Stimulated activated naive CD4-positive, alpha-beta T cell (primary cell): ENCODE data around the gene DUSP6.

ENCODE experiments used
- DNase-seq, 6 experiments: peaks; one replicate each; lab custom pipeline; 2025; lab: John Stamatoyannopoulos, UW

The DUSP6 gene, protein sequence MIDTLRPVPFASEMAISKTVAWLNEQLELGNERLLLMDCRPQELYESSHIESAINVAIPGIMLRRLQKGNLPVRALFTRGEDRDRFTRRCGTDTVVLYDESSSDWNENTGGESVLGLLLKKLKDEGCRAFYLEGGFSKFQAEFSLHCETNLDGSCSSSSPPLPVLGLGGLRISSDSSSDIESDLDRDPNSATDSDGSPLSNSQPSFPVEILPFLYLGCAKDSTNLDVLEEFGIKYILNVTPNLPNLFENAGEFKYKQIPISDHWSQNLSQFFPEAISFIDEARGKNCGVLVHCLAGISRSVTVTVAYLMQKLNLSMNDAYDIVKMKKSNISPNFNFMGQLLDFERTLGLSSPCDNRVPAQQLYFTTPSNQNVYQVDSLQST

DNA sequence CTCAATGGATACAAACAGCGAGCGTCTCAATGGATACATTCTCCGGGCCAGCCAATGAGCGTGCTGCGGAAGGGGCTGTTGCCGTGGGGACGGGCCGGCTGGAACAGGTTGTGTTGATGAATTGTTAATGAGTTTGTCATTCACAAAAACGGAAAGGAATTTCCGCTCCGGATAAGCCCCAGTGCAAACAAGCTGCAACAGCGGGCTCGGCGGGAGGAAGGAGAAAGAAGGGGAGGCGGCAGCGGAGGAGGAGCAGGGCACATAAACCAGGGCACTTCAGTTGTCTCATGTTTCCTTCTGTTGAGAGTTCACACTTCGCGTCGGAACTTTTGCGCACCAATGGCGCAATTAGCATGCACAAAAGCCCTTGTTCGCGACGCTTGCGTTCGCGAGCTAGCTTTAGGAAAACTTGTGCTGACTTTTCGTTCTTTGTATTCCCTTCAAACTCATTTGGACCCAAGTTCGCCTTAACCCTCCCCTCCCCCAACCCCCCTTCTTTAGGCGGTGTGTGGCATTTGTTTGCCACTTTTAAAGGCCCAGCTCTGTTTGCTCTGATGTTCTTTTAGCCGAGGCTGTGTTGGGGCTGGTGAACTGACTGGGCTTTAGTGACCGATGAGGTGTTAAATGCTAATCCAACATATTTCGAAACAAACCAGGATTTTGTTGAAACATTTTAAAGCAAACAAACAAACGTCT is at the start of gene DUSP6:
Gene DUSP6 (minus strand): TSS at position 10 of the 696 bp plus-strand sequence. CDS start 462 bp downstream, outside the sequence.
- DNase-seq, result peak; percentile 54 to 88 (median 76)

DNA sequence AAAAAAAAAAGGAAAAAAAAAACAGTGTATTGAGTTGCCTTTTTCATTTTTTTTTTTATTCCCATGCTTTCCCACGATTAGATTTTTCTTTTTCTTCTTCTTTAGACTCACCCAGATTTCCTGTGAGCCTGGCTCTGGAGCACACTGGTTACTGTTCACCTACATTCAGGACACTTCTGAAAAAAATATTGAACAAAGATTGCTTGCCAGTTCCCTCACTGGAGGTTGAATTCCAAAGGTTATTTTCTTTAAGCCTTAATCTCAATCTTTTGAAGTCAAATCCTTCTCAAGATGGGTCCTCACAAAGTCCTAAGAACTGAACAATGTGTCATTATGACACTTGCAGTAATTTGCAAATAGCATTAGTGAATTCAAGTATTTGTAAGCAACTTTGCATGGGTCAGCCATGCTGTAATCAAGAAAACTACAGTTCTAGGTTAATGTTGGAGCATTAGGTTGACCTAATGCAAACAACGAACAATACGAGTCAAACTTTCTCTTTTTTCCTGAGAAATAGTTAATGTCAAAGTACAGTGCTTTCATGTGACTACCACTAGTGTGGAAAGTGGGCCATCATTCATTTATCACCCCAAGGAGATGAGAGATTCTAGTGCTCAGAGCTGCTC is 49.2 kb upstream of the DUSP6 start:
- DNase-seq, result no peak

DNA sequence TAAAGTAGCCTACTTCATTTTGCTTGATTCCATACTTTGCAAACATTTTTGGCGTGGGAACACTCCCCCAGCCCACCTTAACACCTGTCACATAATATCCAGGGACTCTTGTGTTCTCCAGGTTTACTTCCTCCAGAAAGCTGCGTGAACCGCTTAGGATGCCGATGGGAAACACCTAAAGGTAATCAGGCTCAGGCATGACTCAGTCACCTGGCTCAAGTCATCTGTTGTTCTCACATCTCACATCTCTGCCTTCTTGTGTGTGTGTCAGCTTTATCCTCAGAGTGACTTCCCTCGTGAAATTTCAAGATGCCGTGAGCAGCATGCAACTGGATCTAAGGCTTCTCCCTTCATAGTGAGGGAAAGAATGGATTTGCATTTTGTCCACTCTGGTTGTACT is 48.1 kb upstream of the DUSP6 start:
- no peak for DNase-seq

GRCh38 chr12:89395712-89396111 is 43.4 kb upstream of the DUSP6 start:
- no peak for DNase-seq

DNA sequence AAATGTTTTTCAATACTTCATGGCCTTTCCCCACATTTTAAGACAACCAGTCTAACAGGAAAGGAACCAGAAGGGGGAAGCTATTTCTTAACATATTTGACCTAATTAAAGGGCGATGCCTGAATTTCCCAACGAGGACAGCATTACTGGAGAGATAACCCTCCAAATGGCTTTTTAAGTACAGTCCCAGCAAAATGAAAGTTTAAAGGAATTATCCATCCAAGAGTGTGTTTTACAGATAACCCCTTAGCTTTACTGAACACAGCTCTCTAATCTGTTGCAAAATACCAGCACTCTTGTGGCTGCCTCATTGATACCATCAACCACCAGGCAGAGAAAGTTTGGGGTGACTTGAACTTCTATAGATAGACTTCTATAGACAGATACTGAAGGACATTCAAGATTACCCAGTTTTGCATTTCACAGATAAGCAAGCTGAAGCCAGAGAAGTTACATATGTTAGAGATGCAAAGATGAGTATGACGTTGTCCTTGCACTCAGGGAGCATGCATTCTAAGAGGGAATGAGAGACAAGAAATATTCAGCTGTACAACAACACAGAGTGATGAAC is 41.3 kb upstream of the DUSP6 start:
- DNase-seq, result no peak

DNA sequence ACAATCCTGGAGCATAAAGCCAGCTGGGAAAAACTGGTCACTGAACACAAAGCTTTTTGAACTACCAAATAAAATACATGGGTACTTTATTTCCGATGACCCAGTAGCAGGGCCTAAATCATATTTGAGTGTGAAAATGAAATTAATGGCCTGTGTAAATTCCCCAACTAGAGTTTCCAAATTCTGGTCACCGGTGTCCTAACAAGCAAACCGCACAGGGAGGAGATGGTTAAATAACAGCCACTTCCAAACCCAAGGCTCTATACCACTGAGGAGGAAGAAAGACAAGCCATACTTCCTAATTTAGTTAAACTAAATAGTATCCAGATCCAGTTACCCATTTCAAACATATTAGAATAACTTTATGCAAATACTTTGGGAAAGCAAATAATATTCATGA is 40.1 kb upstream of the DUSP6 start:
- DNase-seq, result no peak

- DNase-seq, result no peak
These were observed 39.5 kb upstream of the DUSP6 start for GRCh38 chr12:89391726-89392336.

- DNase-seq, result no peak
These were observed 38.7 kb upstream of the DUSP6 start for GRCh38 chr12:89390802-89391673.

DNA sequence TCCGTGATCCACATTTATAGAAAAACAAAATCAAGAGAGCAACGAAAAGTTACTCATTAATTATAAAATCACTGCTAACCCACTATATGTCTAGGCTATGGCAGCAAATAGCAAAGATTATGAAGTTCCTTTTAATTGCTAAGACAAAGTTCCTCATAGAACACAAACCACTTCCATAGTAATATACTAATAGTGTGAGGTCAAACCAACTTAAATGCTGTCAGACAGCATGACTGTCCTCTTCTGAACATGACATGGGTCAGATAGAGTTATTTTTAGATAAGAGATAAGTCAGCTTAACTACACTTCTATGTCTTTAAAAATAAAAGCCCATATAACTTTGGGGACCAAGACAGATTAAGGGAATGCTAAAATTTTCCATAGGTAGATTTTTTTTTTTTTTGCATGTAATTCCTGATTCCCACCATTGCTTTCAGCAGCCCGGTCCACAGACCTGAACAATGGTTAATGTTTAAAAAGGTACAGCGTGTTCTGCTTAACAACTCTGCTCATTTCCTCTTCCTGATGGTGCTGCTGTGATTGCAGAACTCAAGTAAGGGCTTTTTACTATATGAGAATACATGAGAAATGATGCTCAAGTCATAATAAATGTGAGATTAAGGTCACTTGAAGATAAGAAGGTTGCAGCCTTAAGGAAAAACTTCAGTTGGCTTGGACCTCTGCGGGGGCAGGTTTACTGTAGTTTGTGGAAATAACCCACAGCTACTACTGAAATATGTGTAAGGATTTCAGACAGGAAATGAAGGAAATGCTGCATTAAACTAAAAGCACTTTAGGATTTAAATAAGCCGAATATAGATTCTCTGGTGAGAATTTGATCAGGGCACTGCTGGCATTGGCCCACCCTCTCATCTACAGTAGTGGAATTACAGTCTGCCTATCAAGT is 37.7 kb upstream of the DUSP6 start:
- DNase-seq, result peak in 1 of 6 experiments; percentile 15

- DNase-seq, result no peak
These were observed 33.8 kb upstream of the DUSP6 start for GRCh38 chr12:89386138-89386537.

- no peak for DNase-seq
These were observed 32.5 kb upstream of the DUSP6 start for GRCh38 chr12:89384807-89385206.

GRCh38 chr12:89384050-89384758 is 31.9 kb upstream of the DUSP6 start:
- no peak for DNase-seq

DNA sequence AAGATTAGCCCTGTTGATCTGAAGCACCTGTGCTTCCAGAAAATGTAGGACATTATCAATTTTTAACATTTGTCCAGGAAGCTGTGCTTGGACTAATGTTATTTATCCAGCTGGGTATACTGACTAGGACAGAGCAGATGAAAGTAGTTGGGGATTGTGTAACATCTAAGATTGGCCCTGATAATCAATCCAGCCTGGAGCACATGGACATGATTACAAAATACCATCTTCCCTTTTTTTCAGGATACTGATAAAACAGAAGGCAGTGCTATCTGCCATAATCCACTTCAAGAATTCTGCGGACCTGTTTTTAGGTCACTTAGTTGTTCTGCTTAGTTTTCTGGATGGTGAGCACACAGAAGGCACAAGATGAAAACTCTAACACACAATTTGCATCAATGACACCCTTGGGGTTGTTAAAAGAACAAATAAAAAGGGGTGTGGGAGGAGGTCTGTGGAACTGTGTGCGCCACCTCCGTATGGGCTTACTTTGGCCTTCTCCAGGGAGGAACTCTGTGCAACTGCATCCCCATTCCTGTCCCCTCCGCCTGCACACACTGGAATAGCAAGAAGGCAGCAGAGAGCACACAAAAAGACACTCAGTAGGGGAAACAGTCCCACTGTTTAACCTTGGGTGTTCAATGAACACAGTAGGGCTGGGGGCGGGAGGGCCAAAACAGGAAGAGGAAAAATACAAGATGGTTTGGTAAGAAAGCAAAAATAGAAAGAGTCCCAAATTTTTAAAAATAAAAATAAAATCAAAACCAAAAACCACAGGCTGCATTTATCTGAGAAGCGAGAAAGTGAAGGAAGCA is 31.1 kb upstream of the DUSP6 start:
- DNase-seq, result no peak

DNA sequence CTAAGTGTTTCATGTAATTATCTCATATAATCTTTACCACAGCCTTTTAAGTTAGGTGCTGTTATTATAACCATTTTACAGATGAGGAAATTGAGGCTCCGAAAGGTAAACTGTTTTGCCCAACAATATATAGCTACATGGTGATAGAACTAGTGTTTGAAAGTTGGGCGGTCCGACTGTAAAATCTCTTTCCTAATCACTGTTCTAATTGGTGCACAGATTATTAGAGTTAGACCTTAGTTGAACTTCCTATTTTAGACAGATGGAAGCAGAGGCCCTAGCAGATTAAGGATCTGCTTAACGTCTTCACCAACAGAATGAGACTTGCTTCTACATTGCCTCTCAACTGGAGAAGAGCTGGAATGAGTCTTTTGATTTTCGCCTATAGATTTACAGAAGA is 30.0 kb upstream of the DUSP6 start:
- no peak for DNase-seq

DNA sequence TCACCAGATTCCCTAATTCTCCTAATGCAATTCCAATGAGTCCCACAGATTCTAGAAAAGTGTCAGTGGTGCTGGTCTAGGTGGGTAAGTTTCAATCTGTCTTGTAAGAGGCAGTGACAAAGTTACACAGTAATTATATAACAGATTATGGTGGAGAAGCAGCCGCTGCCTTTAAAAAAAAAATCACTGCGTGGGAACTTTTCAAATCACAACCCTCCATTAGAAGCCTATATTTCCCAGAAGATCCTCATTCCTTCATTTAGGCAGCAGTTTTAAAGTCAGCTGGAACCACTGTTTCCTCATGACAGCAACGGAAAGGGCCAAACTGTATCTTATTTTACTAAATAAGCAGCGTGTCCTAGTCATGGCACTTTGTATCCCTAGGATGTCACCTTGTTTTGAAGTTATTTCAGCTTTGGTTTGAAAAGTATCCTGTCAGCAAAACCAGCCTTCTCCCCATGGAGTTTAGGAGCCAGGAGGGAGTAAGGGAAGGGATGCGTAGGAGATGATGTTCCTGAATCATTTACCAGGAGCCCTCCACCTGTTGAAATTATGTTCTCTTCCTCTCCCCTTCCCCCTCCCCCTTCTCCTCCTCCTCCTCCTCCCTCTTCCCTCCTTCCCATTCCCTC is 27.7 kb upstream of the DUSP6 start:
- DNase-seq, result no peak

- no peak for DNase-seq
These were observed 27.0 kb upstream of the DUSP6 start for GRCh38 chr12:89379148-89379838.

- no peak for DNase-seq
These were observed 24.5 kb upstream of the DUSP6 start for GRCh38 chr12:89376844-89377243.

DNA sequence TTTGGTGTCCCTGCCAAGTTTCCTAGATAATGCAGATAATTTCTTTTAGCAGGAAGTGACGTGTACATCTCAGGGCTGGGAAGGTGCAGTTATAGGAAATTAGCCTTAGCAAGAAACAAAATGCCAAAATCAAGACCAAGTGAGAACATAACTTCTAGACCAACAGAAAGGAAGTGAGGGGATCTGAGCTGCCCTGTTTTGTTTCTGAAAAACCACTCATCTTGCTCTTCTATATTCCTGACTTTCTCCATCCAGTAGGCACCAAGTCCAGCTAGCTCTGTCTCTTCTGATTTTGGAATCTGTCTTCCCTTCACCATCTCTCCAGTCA is 23.9 kb upstream of the DUSP6 start:
- DNase-seq, result no peak
